HCT116 (cell line): ENCODE measurements around the gene ACAP2. TPM values are rescaled to one million over a fixed set of nuclear protein-coding genes. Genes with fewer than 3 reads are reported as not detected.

Experiments
- ATAC-seq: fragments of 200-7000 bp; cut with Tn5 transposase; 2 replicates; pipeline ENCODE4 v1.9.1; 2020; ENCODE audit warnings: mild to moderate bottlenecking, moderate library complexity
- BruUV-seq: library from RNA; stranded (reverse); fragments of 400-500 nt; replicated peaks from 2 replicates; lab custom pipeline; 2021; lab: Mats Ljungman, UMichigan
- CTCF ChIA-PET: fragments of 300-600 bp; sonication (Branson Sonifier 250); formaldehyde crosslinking; loops from one replicate; lab custom pipeline; 2021; ENCODE audit warnings: antibody characterized with exemption; lab: Charles Lee
- POLR2A ChIA-PET: fragments of 300-600, 350-600 bp; sonication (Branson Sonifier 250); formaldehyde crosslinking; loops from one replicate; lab custom pipeline; 2021; ENCODE audit warnings: antibody characterized with exemption; lab: Charles Lee
- RAD21 ChIA-PET, 2 experiments: fragments of 300-600 bp; sonication (Branson Sonifier 250); formaldehyde crosslinking; loops; one replicate each; lab custom pipeline; 2023; ENCODE audit warnings: low total read pairs in 2 of 2; ENCODE audit not compliant: uncharacterized antibody in 2 of 2, unreplicated experiment in 2 of 2, low non-redundant PET in 1 of 2; lab: Charles Lee
- DNase-seq: peaks from one replicate; pipeline ENCODE4 v3.0.0-alpha.2; 2010; ENCODE audit warnings: low read depth, low spot score
- H2AFZ ChIP-seq: fragments of 200-600 bp; shearing (Covaris generic), sonication (generic); 2 replicates; pipeline ENCODE4 v1.6.1; 2017; ENCODE audit warnings: low read depth, mixed run types, mixed read lengths, antibody characterized with exemption, low read length; ENCODE audit not compliant: poor library complexity, severe bottlenecking
- H3K27ac ChIP-seq: 2 replicates; pipeline ENCODE4 v1.5.1; 2012; ENCODE audit warnings: low read depth, low read length
- H3K27me3 ChIP-seq: fragments of 200-600 bp; sonication (generic); 2 replicates; pipeline ENCODE4 v1.6.1; 2016; ENCODE audit warnings: mixed run types, low read length, mixed read lengths; ENCODE audit not compliant: insufficient read depth
- H3K36me3 ChIP-seq, 2 experiments: fragments of 200-500 bp in 1 of 2; fragments of 200-600 bp in 1 of 2; sonication (Bioruptor generic) in 1 of 2; sonication (generic) in 1 of 2; 2 replicates each; pipeline versions ENCODE4 v1.5.1 to v1.6.1; 2014 to 2016; ENCODE audit warnings: low read length in 2 of 2, inconsistent platforms in 1 of 2, mixed read lengths in 1 of 2, mixed run types in 1 of 2; ENCODE audit not compliant: insufficient read depth in 2 of 2, control insufficient read depth in 1 of 2
- H3K4me1 ChIP-seq, 2 experiments: fragments of 200-600 bp in 1 of 2; sonication (generic) in 1 of 2; 2 replicates each; pipeline versions ENCODE4 v1.5.1 to v1.6.1; 2012 to 2017; ENCODE audit warnings: low read length in 2 of 2, inconsistent platforms in 1 of 2, mild to moderate bottlenecking in 1 of 2, mixed read lengths in 1 of 2, mixed run types in 1 of 2, moderate library complexity in 1 of 2; ENCODE audit not compliant: insufficient read depth in 2 of 2, control insufficient read depth in 1 of 2
- H3K4me2 ChIP-seq: fragments of 200-600 bp; sonication (generic); 2 replicates; pipeline ENCODE4 v1.6.1; 2017; ENCODE audit warnings: mixed run types, low read length, mixed read lengths
- H3K4me3 ChIP-seq, 2 experiments: fragments of 200-600 bp in 1 of 2; sonication (generic) in 1 of 2; replicated peaks in 1 of 2; 2 replicates each; pipeline ENCODE4 v1.5.1; 2011 to 2016; ENCODE audit warnings: low read length in 2 of 2, control low read depth in 1 of 2, low read depth in 1 of 2, mild to moderate bottlenecking in 1 of 2, mixed read lengths in 1 of 2, mixed run types in 1 of 2
- H3K79me2 ChIP-seq: fragments of 200-600 bp; sonication (generic); 2 replicates; pipeline ENCODE4 v1.6.1; 2017; ENCODE audit warnings: mild to moderate bottlenecking, mixed run types, low read length, moderate library complexity, mixed read lengths; ENCODE audit not compliant: insufficient read depth
- H3K9ac ChIP-seq: fragments of 200-600 bp; sonication (generic); 2 replicates; pipeline ENCODE4 v1.6.1; 2016; ENCODE audit warnings: low read length, mixed read lengths
- H3K9me2 ChIP-seq: fragments of 200-600 bp; sonication (generic), shearing (Covaris generic); 2 replicates; pipeline ENCODE4 v1.6.1; 2017; ENCODE audit warnings: mixed run types, mild to moderate bottlenecking, moderate library complexity; ENCODE audit not compliant: insufficient read depth
- H3K9me3 ChIP-seq, 2 experiments: fragments of 200-500 bp in 1 of 2; fragments of 200-600 bp in 1 of 2; sonication (Bioruptor generic) in 1 of 2; sonication (generic) in 1 of 2; 2 replicates each; pipeline ENCODE4 v1.6.1; 2014 to 2017; ENCODE audit warnings: low read length in 2 of 2, mixed read lengths in 2 of 2, inconsistent platforms in 1 of 2, low read depth in 1 of 2, mild to moderate bottlenecking in 1 of 2, mixed run types in 1 of 2, moderate library complexity in 1 of 2; ENCODE audit not compliant: control insufficient read depth in 1 of 2, insufficient read depth in 1 of 2
- H4K20me1 ChIP-seq: fragments of 200-600 bp; sonication (generic), shearing (Covaris generic); 2 replicates; pipeline ENCODE4 v1.6.1; 2017; ENCODE audit warnings: mixed run types, mild to moderate bottlenecking, moderate library complexity; ENCODE audit not compliant: insufficient read depth
- CEBPB ChIP-seq: IDR thresholded peaks from 2 replicates; pipeline ENCODE4 v1.6.1; 2012; ENCODE audit warnings: low read depth
- EGR1 ChIP-seq: IDR thresholded peaks from 2 replicates; pipeline ENCODE4 v1.6.1; 2012; ENCODE audit warnings: low read depth
- EZH2 ChIP-seq: fragments of 200-600 bp; sonication (generic); IDR thresholded peaks from 2 replicates; pipeline ENCODE4 v1.6.1; 2017; ENCODE audit warnings: antibody characterized with exemption, mixed run types
- JUND ChIP-seq: IDR thresholded peaks from 2 replicates; pipeline ENCODE4 v1.6.1; 2012
- SIN3A ChIP-seq: IDR thresholded peaks from 2 replicates; pipeline ENCODE4 v1.6.1; 2012; ENCODE audit warnings: low read depth
- SRF ChIP-seq: IDR thresholded peaks from 2 replicates; pipeline ENCODE4 v1.6.1; 2012; ENCODE audit warnings: low read depth
- TCF7L2 ChIP-seq: IDR thresholded peaks from 2 replicates; pipeline ENCODE4 v1.7.0; 2011; ENCODE audit warnings: borderline replicate concordance, inconsistent platforms; ENCODE audit not compliant: insufficient read depth, insufficient read length; ENCODE audit errors: extremely low read depth
- YY1 ChIP-seq: IDR thresholded peaks from 2 replicates; pipeline ENCODE4 v1.6.1; 2011; ENCODE audit warnings: low read length, low read depth, moderate library complexity, mild to moderate bottlenecking; ENCODE audit not compliant: insufficient replicate concordance; ENCODE audit errors: extremely low read depth
- intact Hi-C: fragments of 100-400 bp; cut with micrococcal nuclease; formaldehyde crosslinking; loops from 2 replicates; pipeline ENCODE4 v1.10.0; 2022
- total RNA-seq: library from RNA; stranded (reverse); gene quantifications from one replicate; pipeline ENCODE4 v1.2.1, GENCODE V29; 2021; ENCODE audit not compliant: unreplicated experiment
- TF ChIP-seq, protein P1 (sequence below): IDR thresholded peaks from 2 replicates; pipeline ENCODE4 v1.6.1; 2012
- TF ChIP-seq, protein P2 (sequence below): IDR thresholded peaks from 2 replicates; pipeline ENCODE4 v1.6.1; 2012; ENCODE audit warnings: low read depth

The ACAP2 gene
- total RNA-seq, 1 experiment from 2014 or later, result 43.0 TPM

DNA sequence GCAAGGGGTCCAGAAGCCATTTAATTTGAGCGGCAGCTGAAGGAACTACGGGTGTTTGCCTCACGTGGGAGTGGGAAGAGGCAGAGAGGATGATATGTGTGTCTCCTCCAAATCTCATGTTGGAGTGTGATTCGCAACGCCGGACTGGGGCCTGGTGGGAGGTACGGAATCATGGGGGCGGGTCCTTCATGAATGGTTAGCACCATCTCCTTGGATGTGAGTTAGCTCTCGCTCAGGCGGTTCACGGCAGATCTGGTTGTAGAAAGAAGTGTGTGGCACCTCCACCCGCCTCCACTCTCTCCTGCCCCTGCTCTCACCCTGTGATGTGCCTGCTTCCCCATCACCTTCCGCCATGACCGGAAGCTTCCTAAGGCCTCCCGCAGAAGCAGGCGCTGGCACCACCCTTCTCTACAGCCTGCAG, 197.3 kb downstream of the ACAP2 start:
- intact Hi-C loops, result no loop called here
- ChIA-PET RAD21 (no interaction called here), CTCF (no interaction called here), POLR2A (no interaction called here)
- Histone ChIP-seq H3K9ac (no peak overlapping the region), H3K27ac (no peak overlapping the region), H3K4me1 (peaks cover 0 to 4% of the 10 kb centered on the region in 2 experiments; a peak in 2 of 4 replicates), H4K20me1 (no peaks in the 10 kb centered on the region), H3K79me2 (no peaks in the 10 kb centered on the region), H3K27me3 (no peaks in the 10 kb centered on the region), H3K36me3 (no peaks in the 10 kb centered on the region), H3K4me2 (no peak overlapping the region), H3K9me3 (no peaks in the 10 kb centered on the region), H3K4me3 (no peak overlapping the region), H3K9me2 (no peaks in the 10 kb centered on the region), H2AFZ (no peak overlapping the region)
- ATAC-seq (no peak), DNase-seq (no peak)
- TF ChIP-seq SRF (no peak), SIN3A (no peak), EZH2 (no peak), TCF7L2 (no peak), CEBPB (no peak), JUND (no peak), YY1 (no peak)
- no TSS peak for BruUV-seq

DNA sequence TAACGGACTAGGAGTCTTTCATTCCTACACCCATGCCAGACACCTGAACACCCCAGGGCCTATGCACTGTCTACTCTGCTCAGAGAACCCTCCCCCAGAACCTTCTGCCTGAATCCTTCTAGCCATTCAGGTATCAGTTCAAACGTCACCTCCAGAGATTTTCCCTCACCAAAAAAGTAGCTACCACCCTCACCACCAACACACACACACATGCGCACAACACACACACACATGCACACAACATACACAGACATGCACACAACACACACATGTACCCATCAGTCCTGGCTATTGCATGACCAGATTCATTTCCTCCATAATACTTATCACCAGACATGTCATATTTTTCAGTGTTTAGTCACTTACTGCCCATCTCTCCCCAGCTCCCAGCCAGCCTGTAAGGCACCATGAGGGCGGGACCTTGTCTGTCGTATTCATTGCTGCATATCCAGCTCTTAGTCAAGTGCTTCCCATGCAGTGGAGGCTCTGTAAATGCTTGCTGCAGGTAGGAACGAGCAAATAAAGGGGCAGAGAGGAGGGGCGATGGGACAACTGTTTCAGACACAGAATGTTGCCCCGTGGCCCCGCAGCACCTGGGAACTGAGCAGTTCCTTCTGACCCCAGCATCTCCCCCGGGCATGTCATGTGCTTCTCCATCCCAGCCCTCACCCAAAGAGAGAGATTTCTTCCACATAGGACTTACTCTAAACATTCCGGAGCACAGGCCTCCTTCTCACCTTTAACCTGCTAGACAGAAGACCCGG, 201.0 kb downstream of the ACAP2 start:
- no peaks in the 10 kb centered on the region for H3K36me3 ChIP-seq
- ATAC-seq (no peak), DNase-seq (no peak)
- intact Hi-C loops, result no loop called here
- H3K27me3 ChIP-seq, result no peaks in the 10 kb centered on the region
- no peak overlapping the region for H2AFZ ChIP-seq
- no peaks in the 10 kb centered on the region for H3K9me2 ChIP-seq
- H3K9me3 ChIP-seq, result no peaks in the 10 kb centered on the region
- POLR2A ChIA-PET, result no interaction called here
- no peak overlapping the region for H3K9ac ChIP-seq
- no TSS peak for BruUV-seq
- no peak overlapping the region for H3K27ac ChIP-seq
- H3K4me2 ChIP-seq, result no peak overlapping the region
- no peaks in the 10 kb centered on the region for H4K20me1 ChIP-seq
- H3K79me2 ChIP-seq, result no peaks in the 10 kb centered on the region
- H3K4me3 ChIP-seq, result no peak overlapping the region
- peaks cover 0 to 6% of the 10 kb centered on the region in 2 experiments; a peak in 1 of 4 replicates for H3K4me1 ChIP-seq
- RAD21 ChIA-PET, result no interaction called here
- CTCF ChIA-PET, result no interaction called here
- no peak for TF ChIP-seq CEBPB
- no peak for TF ChIP-seq JUND
- no peak for TF ChIP-seq SRF
- TF ChIP-seq, protein P1, sequence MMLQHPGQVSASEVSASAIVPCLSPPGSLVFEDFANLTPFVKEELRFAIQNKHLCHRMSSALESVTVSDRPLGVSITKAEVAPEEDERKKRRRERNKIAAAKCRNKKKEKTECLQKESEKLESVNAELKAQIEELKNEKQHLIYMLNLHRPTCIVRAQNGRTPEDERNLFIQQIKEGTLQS, result no peak
- no peak for TF ChIP-seq EGR1
- TF ChIP-seq, protein P2, sequence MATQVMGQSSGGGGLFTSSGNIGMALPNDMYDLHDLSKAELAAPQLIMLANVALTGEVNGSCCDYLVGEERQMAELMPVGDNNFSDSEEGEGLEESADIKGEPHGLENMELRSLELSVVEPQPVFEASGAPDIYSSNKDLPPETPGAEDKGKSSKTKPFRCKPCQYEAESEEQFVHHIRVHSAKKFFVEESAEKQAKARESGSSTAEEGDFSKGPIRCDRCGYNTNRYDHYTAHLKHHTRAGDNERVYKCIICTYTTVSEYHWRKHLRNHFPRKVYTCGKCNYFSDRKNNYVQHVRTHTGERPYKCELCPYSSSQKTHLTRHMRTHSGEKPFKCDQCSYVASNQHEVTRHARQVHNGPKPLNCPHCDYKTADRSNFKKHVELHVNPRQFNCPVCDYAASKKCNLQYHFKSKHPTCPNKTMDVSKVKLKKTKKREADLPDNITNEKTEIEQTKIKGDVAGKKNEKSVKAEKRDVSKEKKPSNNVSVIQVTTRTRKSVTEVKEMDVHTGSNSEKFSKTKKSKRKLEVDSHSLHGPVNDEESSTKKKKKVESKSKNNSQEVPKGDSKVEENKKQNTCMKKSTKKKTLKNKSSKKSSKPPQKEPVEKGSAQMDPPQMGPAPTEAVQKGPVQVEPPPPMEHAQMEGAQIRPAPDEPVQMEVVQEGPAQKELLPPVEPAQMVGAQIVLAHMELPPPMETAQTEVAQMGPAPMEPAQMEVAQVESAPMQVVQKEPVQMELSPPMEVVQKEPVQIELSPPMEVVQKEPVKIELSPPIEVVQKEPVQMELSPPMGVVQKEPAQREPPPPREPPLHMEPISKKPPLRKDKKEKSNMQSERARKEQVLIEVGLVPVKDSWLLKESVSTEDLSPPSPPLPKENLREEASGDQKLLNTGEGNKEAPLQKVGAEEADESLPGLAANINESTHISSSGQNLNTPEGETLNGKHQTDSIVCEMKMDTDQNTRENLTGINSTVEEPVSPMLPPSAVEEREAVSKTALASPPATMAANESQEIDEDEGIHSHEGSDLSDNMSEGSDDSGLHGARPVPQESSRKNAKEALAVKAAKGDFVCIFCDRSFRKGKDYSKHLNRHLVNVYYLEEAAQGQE, result no peak
